Measurements from ENCODE around the gene FAAP100.

Gene FAAP100

DNA sequence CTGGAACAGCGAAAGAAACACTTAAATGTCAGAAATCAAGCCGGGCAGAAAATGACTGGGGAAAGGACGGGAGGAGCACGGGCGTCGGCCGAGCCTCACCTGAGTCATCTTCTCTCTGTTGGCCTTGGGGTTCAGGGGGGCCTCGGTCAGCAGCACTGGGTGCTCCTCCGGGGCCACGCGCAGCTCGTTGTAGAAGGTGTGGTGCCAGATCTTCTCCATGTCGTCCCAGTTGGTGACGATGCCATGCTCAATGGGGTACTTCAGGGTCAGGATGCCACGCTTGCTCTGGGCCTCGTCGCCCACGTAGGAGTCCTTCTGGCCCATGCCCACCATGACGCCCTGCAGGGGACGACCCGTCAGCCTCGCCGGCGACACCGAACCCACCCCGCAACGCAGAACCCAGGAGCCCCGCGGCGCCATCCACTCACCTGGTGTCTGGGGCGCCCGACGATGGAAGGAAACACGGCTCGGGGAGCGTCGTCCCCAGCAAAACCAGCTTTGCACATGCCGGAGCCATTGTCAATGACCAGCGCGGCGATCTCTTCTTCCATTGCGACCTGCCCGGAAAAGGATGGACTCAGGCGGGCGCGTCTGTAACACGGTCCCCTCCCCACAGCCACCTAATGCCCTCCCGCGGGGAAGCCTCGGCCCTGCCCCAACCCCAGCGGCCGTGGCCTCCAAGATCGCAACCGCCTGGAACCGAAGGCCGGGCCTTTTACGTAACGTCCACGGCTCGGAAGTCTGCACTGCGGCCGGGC is 40.2 kb downstream of the FAAP100 start:
- no peak for DNase-seq (ENCODE audit: low spot score)

DNA sequence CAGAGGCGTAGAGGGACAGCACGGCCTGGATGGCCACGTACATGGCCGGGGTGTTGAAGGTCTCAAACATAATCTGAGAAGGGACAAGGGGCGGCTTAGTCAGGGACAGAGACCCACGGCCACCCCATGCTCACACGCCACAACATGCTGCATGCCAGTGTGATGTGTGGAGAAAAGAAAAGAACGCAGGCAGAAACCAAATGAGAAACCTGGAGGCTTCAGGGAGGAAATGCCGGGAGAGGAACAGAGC is 40.7 kb downstream of the FAAP100 start:
- no peak for DNase-seq (ENCODE audit: low spot score)

DNA sequence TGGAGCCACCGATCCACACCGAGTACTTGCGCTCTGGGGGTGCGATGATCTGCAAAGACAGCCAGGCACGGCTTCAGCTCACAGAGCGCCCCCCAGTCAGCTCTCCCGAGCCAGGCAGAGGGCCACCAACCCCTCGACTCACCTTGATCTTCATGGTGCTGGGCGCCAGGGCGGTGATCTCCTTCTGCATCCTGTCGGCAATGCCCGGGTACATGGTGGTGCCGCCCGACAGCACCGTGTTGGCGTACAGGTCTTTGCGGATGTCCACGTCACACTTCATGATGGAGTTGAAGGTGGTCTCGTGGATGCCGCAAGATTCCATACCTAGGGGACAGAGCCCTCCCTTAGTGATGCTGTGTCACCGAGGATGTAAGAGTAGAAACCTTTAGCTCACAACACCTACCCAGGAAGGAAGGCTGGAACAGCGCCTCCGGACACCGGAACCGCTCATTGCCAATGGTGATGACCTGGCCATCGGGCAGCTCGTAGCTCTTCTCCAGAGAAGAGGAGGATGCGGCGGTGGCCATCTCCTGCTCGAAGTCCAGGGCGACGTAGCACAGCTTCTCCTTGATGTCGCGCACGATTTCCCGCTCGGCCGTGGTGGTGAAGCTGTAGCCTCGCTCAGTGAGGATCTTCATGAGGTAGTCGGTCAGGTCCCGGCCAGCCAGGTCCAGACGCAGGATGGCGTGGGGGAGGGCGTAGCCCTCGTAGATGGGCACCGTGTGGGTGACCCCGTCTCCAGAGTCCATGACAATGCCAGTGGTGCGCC is 41.2 kb downstream of the FAAP100 start:
- no peak for DNase-seq (ENCODE audit: low spot score)

DNA sequence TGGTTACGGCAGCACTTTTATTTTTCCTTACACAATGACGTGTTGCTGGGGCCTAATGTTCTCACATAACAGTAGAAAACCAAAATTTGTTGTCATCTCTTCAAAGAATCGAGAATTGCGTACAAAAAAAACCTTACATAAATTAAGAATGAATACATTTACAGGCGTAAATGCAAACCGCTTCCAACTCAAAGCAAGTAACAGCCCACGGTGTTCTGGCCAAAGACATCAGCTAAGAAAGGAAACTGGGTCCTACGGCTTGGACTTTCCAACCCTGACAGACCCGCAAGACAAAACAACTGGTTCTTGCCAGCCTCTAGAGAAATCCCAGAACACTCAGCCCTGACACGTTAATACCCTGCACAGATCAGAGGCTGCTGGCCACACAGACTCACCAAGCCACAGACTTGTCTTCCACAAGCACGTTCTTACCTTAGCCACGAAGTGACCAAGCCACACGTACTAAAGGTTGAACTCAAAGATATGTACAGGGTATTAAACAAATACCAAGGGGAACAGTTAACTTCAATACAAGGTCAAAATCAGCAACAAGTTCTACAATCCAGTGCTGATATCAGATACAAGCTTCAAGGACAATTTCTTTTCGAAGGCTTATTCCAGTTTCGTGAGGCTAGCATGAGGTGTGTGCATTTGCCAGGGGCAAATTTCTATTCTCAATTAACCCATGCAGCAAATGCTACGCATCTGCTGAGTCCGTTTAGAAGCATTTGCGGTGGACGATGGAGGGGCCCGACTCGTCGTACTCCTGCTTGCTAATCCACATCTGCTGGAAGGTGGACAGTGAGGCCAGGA is 42.0 kb downstream of the FAAP100 start:
- DNase-seq (ENCODE audit: low spot score): no peak

DNA sequence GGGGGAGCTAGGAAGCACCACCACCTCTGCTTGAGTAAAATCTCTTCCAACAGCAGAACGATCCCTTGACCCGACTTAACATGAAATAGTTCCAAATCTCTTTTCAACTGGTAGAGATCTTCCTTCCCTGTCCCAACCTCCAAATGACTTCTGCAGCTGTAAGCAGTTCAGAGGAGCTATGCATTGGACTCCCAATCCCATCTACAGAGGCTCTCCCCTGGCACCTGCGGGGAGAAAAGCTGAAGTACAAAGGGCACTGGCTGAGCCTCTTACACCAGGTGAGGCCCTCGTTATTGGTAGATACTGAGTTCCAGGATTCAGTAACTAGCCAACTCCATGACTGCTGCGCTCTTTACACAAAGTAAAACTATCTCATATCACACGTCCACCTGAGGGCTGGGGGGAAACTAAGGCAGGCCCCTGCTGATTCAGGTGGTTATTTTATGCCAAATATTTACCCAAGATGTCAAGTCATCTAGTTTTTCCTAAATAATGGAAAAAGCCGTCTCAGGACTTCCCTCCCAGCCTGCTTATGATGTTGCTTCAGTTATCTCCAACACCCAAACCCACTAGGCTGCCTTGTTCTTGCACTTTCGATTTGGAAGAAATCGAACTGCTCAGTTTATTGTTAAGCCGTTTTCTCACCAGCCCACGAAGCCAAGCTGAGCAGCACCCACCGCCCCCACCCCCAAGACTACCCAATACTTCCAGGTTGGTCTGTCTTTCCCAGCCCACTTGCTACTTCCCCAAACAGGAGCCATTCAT is 42.8 kb downstream of the FAAP100 start:
- no peak for DNase-seq (ENCODE audit: low spot score)

DNA sequence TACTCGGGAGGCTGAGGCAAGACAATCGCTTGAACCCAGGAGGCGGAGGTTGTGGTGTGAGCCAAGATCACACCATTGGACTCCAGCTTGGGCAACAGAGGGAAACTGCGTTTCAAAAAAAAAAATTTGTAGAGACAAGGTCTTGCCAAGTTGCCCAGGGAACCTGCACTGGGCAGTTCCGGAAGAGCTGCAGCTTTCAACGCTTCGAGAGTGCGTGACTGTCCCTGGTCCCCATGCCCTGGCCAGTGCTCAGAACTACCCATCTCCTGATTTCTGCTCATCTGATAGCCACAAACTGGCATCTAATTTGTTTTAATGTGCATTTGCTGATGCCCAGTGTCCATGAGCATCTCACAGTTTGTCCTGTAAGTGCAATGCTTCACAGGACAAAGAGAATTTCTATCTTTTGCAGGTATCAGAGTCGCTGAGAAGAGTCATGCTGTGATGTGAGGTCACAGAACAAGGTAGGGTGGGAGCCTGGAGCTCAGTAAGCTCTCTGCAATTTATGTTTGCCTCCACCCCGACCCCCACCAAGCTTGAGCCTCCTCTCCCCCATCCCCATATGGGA is 43.4 kb downstream of the FAAP100 start:
- DNase-seq (ENCODE audit: low spot score): no peak

DNA sequence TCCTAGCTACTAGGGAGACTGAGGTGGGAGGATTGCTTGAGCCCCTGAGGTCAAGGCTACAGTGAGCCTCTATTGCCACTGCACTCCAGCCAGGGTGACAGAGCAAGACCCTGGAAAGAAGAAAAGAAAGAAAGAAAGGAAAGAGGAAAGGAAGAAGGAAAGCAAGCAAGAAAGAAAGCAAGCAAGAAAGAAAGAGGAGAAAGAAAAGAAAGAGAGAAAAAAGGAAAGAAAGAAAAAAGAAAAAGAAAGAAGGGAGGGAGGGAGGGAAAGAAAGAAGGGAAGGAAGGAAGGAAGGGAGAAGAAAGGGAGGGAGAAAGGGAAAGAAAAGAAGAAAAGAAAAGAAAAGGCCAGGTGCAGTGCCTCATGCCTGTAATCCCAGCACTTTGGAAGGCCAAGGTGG is 48.5 kb downstream of the FAAP100 start:
- DNase-seq (ENCODE audit: low spot score): no peak

DNA sequence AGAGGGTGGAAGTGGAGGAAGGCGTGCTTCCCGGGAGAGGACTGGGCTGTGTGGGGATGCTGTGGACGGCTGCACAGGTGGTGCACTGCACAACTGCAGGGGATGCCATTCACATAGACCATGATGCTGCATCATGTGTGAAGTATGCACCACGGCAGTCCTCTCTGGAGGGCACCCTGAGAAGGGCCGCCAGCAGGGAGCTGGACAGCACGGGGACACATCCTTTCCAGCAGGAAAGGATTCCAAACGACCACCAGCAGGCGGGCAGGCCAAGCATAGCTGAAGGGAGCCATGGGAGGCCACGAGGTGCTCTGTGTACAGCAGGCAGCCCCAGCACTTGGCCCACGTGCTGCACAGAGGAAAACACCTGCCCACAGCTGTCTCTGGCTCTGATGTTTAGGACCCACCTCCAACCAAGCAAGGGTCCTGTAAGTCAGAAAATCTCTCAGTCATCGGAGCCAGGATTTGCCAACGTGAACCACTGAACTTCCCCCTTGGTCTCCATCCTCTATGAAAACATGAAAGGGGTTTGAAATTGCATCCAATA is 49.6 kb downstream of the FAAP100 start:
- no peak for DNase-seq (ENCODE audit: low spot score)

DNA sequence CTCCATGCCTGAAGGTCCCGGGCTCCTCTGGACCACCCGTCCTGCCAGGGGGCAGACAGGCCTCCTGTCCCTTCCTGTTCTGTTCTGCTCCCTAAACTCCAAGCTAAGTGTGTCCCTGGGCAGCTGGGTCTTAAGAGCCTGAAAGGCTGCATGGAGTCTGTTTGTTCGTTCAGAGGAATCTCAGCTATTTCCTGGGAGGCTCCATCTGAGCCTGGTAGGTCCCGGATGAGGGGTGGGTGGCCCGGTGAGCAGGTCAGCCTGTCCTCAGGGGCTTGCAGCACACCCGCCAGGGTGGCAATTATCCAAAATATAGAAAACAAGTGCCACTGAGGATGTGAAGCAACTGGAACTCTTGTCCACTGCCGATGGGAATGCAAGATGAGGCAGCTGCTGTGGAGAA is 52.1 kb downstream of the FAAP100 start:
- no peak for DNase-seq (ENCODE audit: low spot score)

DNA sequence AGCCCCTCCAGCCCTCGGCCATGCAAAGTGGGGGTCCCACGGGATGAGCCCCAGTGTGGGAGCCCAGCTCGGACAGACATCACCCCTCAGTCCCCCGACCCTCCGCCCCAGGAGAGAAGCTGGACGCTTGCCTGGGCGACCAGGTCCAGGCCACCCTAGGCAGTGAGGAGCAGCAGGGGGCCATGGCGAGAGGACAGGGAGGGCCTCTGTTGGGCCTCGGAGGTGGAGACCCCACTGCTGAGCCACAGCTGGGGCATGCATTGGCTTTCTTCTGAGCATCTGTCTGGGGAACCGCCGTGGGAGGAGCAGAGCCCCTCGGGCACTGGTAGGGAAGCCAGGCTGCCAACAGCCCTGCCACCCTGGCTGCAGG is 52.6 kb downstream of the FAAP100 start:
- no peak for DNase-seq (ENCODE audit: low spot score)

DNA sequence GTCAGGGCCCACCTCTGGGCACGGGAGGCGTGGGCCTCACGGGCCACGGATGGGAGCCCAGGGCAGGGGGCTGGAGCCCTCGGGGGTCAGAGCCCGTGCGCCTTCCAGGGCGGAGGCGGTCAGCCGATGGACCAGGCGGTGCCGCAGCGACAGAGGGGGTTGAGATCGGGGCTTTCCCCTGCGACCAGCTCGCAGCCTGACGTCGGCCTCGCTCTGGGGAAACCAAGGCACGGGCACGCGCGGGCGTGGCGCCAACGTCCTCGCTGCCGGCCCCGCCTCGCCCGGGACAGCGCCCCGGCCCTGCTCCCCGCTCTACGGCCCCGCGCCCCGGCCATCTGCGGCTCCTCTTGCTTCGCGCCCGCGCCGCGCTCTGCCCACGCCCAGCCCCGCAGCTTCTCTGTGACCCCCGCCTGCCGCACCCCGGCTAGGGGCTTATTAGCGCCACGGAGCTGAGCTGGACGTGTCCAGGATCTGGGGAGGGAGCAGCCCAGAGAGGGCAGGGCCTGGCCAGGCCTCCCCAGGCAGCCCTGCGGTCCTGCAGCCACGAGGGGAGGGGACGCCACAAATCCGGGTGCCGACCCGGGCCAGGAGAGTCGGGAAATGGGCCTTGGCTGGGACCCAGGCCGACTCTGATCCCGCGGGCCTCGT is 53.1 kb downstream of the FAAP100 start:
- no peak for DNase-seq (ENCODE audit: low spot score)

DNA sequence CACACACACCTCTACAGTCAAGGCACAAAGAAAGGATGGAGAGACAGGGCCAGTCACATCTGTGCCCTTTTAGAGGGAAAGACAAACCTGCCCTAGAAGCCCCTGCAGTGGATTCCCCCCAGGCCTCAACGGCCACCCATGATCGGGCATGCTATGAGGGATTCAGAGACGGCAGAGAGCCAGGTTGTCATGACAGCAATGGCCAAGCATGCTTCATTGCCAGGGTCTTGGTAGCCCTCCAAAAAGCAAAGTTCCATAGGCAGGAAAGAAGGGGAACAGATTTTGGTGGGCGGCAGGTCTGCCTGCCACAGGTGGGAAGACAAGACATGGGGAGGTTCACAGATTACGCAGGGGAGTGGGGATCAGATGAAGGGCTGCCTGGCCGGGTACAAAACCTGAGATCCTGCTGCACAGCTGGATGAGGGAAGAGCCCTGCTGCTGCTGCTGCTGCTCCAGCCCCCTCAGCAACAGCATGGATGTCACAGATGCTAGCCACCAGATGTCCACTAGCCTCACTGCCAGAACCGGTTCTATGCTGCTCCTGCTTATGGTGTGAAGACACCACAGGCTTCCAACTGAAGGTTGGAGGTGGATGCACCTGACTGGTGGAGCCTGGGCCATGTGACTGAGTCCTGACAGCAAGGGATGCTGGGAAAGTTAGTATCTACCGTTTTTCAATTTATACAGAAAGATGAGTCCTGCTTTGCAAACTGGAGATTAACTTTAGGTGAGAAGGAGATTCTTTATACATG is 57.4 kb downstream of the FAAP100 start:
- no peak for DNase-seq (ENCODE audit: low spot score)

DNA sequence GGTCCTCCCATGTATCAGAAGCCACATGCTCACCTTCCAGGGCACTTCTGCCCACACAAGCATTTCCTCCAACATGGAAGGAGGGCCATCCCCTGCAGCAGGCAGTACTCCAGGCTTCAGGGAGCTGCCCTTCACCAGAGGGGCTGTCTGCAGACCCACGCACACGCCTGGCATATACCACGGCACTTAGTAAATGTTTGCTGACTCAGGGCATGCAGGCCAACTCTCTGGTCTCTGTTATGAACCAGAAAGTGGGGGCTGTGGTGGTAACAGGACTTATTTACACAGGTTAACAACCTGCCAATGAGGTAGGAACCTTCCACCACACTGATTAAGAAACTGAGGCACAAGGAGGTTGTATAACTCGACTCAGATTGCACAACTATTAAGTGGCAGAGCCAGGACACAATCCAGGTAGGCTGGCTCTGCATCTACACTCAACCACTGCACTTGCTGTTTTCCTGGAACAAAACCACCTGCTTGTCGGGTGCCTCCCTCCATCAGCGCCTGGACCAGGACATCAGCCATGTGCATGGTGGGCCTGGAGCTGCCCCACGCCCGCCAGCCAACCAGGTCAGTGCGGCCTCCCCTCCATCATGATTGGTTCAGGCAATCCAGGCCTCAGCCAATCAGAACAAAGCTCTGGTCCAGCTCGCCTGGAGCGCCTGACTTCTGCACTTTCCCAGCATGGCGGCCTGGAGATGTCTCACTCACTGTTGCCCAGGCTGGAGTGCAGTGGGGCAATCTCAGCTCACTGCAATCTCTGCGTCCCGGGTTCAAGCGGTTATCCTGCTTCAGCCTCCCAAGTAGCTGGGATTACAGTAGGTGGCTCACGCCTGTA is 58.7 kb downstream of the FAAP100 start:
- DNase-seq (ENCODE audit: low spot score): no peak

DNA sequence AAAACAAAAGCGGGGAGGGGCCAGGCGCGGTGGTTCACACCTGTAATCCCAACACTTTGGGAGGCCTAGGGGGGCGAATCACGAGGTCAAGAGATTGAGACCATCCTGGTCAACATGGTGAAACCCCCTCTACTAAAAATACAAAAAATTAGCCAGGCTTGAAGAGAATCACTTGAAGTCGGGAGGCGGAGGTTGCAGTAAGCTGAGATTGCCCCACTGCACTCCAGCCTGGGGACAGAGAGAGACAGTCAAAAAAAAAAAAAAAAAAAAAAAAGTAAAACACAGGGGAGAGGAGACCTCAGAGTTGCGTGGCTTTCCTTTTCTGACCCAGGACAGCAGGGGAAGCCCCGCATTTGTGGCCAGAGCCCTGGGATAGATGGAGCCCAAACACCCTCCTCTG is 59.4 kb downstream of the FAAP100 start:
- DNase-seq (ENCODE audit: low spot score): no peak

DNA sequence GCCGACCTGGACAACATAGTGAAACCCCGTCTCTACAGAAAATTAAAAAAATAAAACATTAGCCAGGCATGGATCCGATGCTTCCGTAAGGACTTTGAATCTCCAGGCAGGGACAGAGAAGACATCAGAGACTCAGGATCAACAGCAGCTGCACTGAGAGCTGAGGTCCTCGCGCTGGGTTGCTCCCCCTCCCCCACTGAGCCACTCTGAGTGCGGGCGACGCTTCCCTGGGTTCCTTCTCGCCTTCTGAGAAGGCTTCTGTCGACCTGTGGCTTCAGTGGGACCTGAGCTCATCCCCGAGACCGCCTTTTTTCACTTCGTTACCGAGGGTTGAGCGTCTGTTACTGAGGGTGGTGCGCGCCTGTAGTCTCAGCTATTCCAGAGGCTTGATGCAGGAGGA is 60.0 kb downstream of the FAAP100 start:
- no peak for DNase-seq (ENCODE audit: low spot score)

DNA sequence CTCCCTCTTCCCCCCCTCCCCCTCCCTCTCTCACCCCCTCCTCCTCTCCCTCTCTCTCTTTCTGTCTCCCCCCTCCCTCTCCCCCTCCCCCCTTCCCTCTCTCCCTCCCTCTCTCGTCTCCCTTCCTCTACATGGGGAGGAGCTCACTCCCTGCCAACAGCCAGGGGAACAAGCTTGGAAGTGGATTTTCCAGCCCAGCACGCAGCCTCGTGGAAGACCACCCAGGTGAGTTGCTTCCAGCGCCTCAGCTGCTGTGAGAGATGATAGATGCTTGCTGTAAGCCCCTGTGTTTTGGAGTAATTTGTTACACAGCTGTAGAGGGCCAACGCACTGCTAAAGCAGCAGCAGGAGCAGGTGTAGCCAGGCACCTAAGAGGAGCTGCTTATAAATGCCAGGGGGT is 60.4 kb downstream of the FAAP100 start:
- DNase-seq (ENCODE audit: low spot score): no peak

DNA sequence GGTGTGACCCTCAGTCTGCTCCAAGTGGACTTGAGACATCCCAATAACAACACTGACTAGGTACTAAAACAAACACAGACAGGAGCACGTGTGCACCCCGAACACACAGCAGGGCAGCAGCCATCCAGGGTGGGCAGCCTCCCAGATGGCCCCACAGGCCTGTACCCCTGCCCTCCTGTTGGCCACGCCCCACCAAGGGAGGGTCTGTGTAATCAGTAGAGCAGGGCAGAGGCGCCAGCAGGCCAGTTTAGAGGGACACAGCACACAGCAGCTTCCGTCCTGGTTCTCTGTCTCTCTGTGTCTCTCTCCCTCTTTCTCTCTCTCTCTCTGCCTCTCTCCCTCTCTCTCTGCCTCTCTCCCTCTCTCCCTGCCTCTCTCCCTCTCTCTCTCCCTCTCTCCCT is 61.0 kb downstream of the FAAP100 start:
- DNase-seq (ENCODE audit: low spot score): no peak

DNA sequence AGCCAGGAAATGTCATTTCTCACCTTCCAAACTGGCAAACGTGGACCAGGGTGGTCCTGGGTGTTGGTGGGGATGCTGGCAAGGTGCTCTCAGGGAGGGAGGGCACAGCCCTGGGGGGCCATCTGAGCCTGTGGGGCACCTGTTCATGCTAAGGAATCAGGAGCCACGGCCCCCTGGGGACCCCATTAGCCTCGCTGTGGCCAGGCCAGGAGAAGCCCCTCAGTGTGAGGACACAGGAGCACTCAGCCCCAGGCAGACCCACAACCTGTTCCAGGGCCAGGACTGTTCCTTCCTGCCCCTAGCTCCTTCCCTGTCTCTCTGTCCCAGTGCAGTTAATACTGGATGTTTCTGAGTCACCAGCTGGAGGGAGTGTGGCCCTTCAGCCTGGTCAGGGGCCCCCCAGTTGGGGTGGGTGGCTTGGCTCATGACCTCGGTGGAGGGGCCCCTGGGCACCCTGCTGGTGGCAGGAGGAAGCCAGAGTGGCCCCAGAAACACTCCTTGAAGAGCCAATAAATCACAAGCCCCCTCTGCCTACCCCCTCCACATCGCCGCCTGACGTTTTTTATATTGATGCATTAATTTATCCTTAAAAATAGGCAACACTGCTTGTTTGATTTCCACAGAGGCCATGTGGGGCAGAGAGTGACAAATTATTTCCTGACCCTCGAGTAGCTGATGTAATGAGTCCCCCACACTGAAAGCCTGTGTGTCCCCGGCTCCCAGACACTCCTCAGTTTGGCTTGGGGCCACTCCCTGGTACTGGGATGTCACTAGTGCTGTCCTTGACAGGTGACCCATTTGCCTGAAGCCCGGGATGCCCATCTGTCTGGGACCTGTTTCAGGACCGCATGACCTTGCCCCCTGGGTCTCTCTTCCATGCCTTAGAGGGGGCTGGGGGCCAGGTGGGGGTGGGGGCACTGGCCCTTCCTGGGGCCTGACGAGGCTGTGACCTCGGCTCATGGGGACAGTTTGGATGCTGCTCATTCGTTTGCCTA is 61.9 kb downstream of the FAAP100 start:
- no peak for DNase-seq (ENCODE audit: low spot score)

Measured in HuH-7.5 (cell line).